Aorta (tissue), 5 donors: ENCODE measurements around the gene FAM216A. TPM values are rescaled to one million over a fixed set of nuclear protein-coding genes. Genes with fewer than 3 reads are reported as not detected.
"Not testable (repeated sequence)": the region's sequence is repeated elsewhere in the genome, so short reads cannot be mapped to it uniquely, and the experiment has no call there.

Source experiments
- ATAC-seq: fragments of 200-7000 bp; cut with Tn5 transposase; one replicate; pipeline ENCODE4 v1.9.1; 2022; ENCODE audit warnings: moderate library complexity; ENCODE audit not compliant: low FRiP score
- DNase-seq, 2 donors: peaks; one replicate each; pipeline ENCODE4 v3.0.0-alpha.2; 2020
- H3K27ac ChIP-seq, 2 donors: one replicate each; pipeline ENCODE4 v1.5.1; 2013; ENCODE audit warnings: low read length in 2 of 2, mild to moderate bottlenecking in 2 of 2, moderate library complexity in 2 of 2, control low read depth in 1 of 2, inconsistent platforms in 1 of 2, low read depth in 1 of 2
- H3K27me3 ChIP-seq, 2 donors: one replicate each; pipeline ENCODE4 v1.6.1; 2013; ENCODE audit warnings: control low read depth in 1 of 2, low read length in 1 of 2, mild to moderate bottlenecking in 1 of 2, moderate library complexity in 1 of 2; ENCODE audit not compliant: insufficient read depth in 2 of 2, control insufficient read depth in 1 of 2
- H3K36me3 ChIP-seq, 2 donors: one replicate each; pipeline ENCODE4 v1.6.1; 2013; ENCODE audit warnings: control low read depth in 1 of 2, low read length in 1 of 2, mild to moderate bottlenecking in 1 of 2; ENCODE audit not compliant: insufficient read depth in 2 of 2, control insufficient read depth in 1 of 2
- H3K4me1 ChIP-seq, 2 donors: one replicate each; pipeline ENCODE4 v1.6.1; 2013; ENCODE audit warnings: low read length in 2 of 2, control low read depth in 1 of 2, mild to moderate bottlenecking in 1 of 2, moderate library complexity in 1 of 2; ENCODE audit not compliant: insufficient read depth in 2 of 2, control insufficient read depth in 1 of 2
- H3K4me3 ChIP-seq, 2 donors: one replicate each; pipeline ENCODE4 v1.5.1; 2013; ENCODE audit warnings: low read length in 2 of 2, control low read depth in 1 of 2, mild to moderate bottlenecking in 1 of 2
- H3K9me3 ChIP-seq: one replicate; pipeline ENCODE4 v1.6.1; 2013; ENCODE audit warnings: mild to moderate bottlenecking, low read length; ENCODE audit not compliant: control insufficient read depth
- WGBS, 2 donors: extraction: QIAGEN DNeasy Blood & Tissue Kit; methylation state at CpG; one replicate each; pipeline ENCODE4 v1.1.7; 2013; 5-methylcytosine and 5-hydroxymethylcytosine counted together
- intact Hi-C, 2 donors: fragments of 100-400 bp; cut with DNase I; formaldehyde crosslinking; loops; one replicate each; pipeline versions ENCODE4 v1.14.2 to v1.15.0; 2022
- polyA plus RNA-seq, 2 donors: library from polyadenylated mRNA; stranded (reverse); fragments of 200-250 nt; gene quantifications; one replicate each; pipeline ENCODE4 v1.2.3, GENCODE V29; 2013
- total RNA-seq, 2 donors: library from RNA; stranded (reverse); fragmentation: NEBNext Ultra II Directional; extraction: Animal tissue kit (Norgen Biotek cat#: 25700); gene quantifications; one replicate each; pipeline ENCODE4 v1.2.1, GENCODE V29; 2021
- donor health status: healthy with polysubstance abuse.
- donor health status: Bipolar disorder and iron deficiency.
- donor health status: DM: no; HTN: no; CAD: no.
- donor health status: DM: no; HTN: no; CAD: no.
- donor health status: DM: yes; HTN: yes; CAD: no.

The FAM216A gene
- total and polyA plus RNA-seq, 4 donors, result 6.6 to 11.9 (median 7.6) TPM

DNA sequence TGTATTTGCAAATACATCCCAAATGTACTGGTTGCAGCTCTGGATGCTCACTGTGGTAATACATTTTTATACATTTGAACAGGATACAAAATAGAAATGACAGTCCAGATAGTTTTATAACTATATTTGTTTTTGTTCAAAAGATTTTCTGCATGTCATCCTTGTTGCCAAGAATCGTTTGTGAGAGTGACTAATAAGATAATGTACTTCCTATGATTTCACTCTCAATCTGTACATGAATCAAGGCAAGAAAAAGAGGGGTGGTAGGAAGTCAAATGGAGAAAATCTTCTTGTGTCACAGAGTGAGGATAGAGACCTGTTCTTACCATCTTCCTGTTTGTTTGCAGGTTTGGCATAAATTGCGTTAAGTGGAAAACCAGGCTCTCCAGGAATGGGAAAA lies 32.4 kb upstream of the FAM216A start:
- peaks cover 1 to 7% of the 10 kb centered on the region in 2 donors for H3K36me3 ChIP-seq

DNA sequence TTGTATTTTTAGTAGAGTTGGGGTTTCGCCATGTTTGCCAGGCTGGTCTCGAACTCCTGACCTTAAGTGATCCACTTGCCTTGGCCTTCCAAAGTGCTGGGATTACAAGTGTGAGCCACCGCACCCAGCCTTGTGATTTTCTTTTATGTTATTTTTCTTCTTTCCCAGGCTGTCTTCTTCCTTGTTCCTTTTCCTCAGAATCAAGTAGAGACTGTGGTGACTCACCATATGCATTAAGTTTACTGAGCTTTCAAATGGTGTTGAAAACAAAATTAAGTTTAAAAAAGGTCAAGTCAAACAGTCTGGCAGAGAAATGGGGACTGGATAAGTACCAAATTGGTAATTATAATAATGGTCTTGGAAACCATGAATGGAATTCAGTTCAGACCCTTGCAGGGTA lies 24.2 kb upstream of the FAM216A start:
- Histone ChIP-seq H3K27me3 (no peaks in the 10 kb centered on the region), H3K4me3 (no peak overlapping the region), H3K27ac (no peak overlapping the region), H3K36me3 (no peaks in the 10 kb centered on the region), H3K9me3 (no peaks in the 10 kb centered on the region), H3K4me1 (no peaks in the 10 kb centered on the region)
- no peak for DNase-seq
- WGBS, 2 donors, result 94 to 96% methylated on average over 3 of the region's 3 CpGs
- intact Hi-C loops, result no loop called here
- ATAC-seq, result no peak

More for the DNA sequence above, 32.4 kb upstream of the FAM216A start:
- Histone ChIP-seq H3K4me1 (no peaks in the 10 kb centered on the region), H3K27me3 (no peaks in the 10 kb centered on the region), H3K4me3 (no peak overlapping the region), H3K27ac (no peak overlapping the region), H3K9me3 (no peaks in the 10 kb centered on the region)
- 58 to 60% methylated on average over 2 of the region's 2 CpGs for WGBS, 2 donors
- ATAC-seq, result no peak
- DNase-seq, result no peak
- intact Hi-C loops, result no loop called here

DNA sequence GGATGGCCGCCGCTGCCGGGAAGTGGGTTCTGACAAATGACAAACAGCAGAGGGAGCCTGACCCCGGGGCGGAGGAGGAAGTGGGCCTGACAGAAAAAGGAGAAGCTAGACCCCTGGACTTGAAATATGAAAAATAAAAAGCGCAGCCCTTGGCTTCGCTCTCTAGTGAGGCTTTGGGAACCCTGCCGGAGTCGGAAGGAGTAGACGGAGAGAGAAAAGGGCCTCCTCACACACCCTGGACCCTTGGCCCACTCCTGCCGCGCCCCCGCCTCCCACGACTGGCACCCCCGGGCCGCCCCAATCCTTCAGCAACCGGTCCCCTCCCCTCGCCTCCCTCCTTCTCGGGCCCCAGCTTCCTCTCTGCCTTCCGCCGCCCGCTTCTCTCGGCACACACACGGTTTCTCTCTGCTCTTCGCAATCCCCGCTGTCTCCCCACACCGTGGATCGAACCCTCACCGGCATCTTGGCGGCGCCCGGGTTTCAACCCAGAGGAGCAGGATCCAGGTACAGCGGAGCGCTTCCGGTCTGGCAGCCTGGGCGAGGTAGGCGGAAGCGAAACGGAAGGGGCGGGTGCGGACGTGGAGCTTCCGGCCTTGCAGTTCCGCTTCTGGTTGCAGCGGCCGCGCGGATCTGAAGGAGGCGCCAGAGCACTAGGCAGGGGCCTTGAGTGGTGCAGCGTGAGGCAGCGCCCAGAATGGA lies 18.7 kb upstream of the FAM216A start, which contains the start of gene ARPC3:
ARPC3 (minus strand) TSS at position 539 of the 699 bp plus-strand sequence; CDS start at position 462, 77 bp downstream.
- ATAC-seq, result peak; percentile 100
- no peaks in the 10 kb centered on the region for H3K9me3 ChIP-seq
- peaks cover 0 to 2% of the 10 kb centered on the region in 2 donors for H3K36me3 ChIP-seq
- peak; percentile 97 to 98 for DNase-seq
- intact Hi-C loops, result loop anchor here (1.0 to 10.0 kb wide), 4 partner anchors 151 to 437 kb away; no protein-coding TSS in a partner anchor
- no peaks in the 10 kb centered on the region for H3K27me3 ChIP-seq
- peak within 1 kb of the TSS; percentile 45 to 95 for H3K4me3 ChIP-seq
- no peaks in the 10 kb centered on the region for H3K4me1 ChIP-seq
- peak within 1 kb of the TSS; percentile 33 to 76 for H3K27ac ChIP-seq
- 1% methylated on average over 48 to 51 of the region's 51 CpGs for WGBS, 2 donors

DNA sequence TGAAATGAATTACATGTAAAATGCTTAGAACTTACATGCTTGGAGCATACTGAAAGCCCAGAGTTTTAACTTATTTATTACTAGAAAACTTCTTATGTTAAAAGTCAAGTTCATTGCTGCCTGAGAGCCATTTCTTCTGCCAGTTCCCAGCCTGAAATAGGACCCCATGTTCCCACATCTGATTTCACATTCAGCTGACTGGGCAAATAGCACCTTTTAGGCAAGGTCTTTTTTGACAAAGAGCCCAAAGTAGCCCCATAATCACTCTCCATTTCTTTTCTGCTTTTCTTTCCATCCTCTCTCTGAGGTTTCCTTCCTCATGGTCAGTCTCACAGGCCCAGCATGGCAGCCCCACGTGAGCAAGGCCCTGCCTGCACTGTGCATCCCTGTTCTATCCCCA lies 17.4 kb upstream of the FAM216A start:
- 65 to 69% methylated on average over 1 of the region's 1 CpG for WGBS, 2 donors
- ATAC-seq, result no peak
- intact Hi-C loops, result loop anchor here (5.0 to 10.0 kb wide), 3 partner anchors 151 to 436 kb away; no protein-coding TSS in a partner anchor
- Histone ChIP-seq H3K9me3 (no peaks in the 10 kb centered on the region), H3K4me3 (no peak overlapping the region), H3K36me3 (peaks cover 0 to 2% of the 10 kb centered on the region in 2 donors), H3K27ac (no peak overlapping the region), H3K27me3 (no peaks in the 10 kb centered on the region), H3K4me1 (no peaks in the 10 kb centered on the region)
- DNase-seq, result no peak

DNA sequence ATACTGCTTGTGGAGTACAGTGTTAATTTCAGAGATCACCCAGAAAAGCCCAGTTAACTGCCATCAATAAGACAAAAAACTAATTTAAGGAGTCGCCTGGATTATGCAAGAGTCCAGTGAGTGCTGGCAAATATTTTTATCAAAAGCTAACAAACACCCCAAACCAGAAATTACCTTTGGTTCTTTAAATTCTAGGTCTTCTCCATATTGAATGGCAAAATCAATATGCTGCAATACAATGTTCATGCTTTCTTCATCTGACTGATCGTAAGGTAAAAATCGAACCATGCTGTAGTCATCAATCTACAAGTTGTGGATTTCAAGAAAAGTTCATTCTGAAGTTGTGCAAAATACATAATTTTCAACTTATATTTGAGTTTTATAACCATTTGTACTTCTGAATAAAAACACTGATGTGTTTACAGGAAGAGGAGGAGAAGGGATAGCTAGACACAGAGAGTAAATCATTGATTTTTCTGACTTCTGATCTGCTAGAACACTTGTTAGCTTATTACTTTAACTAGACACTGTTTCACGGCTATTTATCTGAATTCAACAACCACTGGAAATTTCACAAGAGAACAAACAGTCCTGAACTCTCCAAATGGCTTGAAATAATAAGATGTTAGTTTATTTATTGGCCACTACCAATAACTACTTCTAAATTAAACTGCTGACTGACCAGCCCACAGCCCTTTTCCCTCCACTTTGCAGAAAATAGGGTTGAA lies 14.9 kb upstream of the FAM216A start:
- Histone ChIP-seq H3K36me3 (peaks cover under 1 to 2% of the 10 kb centered on the region in 2 donors), H3K4me3 (no peak overlapping the region), H3K4me1 (no peaks in the 10 kb centered on the region), H3K9me3 (no peaks in the 10 kb centered on the region), H3K27me3 (no peaks in the 10 kb centered on the region), H3K27ac (no peak overlapping the region)
- intact Hi-C loops, result loop anchor here (5.0 to 10.0 kb wide), 3 partner anchors 149 to 434 kb away; no protein-coding TSS in a partner anchor
- DNase-seq, result no peak
- no peak for ATAC-seq
- 92 to 95% methylated on average over 4 of the region's 4 CpGs for WGBS, 2 donors

DNA sequence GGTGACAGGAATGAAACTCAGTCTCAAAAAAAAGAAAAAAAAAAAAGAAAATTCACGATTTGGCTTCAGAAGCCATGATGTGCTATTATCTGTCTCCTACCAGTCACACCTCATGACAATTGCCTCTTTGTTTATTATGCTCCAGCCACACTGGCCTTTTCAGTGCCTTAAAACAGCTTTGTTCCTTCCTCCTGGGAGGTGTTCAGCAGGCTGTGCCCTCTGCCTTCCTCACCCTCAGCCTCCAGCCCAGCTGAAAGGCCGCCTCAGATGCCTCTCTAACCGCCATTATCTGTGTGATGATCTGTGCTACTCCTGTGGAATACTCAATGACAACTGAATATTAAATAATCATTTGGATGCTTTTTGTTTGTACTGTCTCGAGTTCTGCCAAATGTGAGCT lies 9.9 kb upstream of the FAM216A start:
- ATAC-seq, result no peak
- intact Hi-C loops, result loop anchor here in 1 of 2 donors (10.0 kb wide), 1 partner anchor 426 kb away; no protein-coding TSS in a partner anchor
- Histone ChIP-seq H3K27ac (no peak overlapping the region), H3K4me3 (no peak overlapping the region), H3K4me1 (no peaks in the 10 kb centered on the region), H3K27me3 (no peaks in the 10 kb centered on the region), H3K9me3 (no peaks in the 10 kb centered on the region), H3K36me3 (peaks cover 2 to 6% of the 10 kb centered on the region in 2 donors)
- DNase-seq, result no peak
- WGBS, 2 donors, result 83 to 93% methylated on average over 4 of the region's 4 CpGs

DNA sequence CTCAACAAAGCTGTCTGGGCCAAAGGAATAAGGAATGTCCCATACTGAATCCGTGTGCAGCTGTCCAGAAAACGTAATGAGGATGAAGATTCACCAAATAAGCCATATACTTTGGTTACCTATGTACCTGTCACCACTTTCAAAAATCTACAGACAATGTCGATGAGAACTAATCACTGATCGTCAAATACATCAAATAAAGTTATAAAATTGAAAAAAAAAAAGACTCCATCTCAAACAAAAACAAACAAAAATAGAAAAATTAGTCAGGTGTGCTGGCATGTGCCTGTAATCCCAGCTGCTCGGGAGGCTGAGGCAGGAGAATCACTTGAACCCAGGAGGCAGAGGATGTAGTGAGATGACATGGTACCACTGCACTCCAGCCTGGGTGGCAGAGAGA lies 7.5 kb upstream of the FAM216A start:
- not testable (repeated sequence) for H3K27ac ChIP-seq, H3K4me3 ChIP-seq, DNase-seq, H3K36me3 ChIP-seq, ATAC-seq, H3K9me3 ChIP-seq, H3K27me3 ChIP-seq, H3K4me1 ChIP-seq
- intact Hi-C loops, result loop anchor here in 1 of 2 donors (5.0 kb wide), 1 partner anchor 136 kb away; no protein-coding TSS in a partner anchor
- WGBS, 2 donors, result 79 to 82% methylated on average over 5 of the region's 5 CpGs

DNA sequence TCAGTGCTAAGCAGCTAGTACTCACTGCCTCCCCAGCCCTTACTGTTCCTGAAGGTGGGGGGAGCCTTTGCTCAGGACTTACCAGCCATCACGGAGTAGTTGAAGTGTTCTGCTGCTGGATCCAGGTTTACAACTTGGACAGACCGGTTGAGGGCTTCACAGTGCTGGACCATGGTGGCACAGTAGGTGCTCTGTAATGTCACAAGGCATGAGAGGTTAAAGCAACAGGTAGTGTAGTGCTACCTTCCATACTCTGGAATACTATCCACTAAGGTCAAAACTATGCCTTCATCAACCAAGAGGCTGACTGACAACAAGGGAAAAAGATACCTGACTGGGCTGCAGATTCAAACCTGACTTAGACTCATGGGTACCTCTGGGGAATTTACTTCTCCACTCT lies 3.6 kb upstream of the FAM216A start:
- H3K36me3 ChIP-seq, result peaks cover 0 to 4% of the 10 kb centered on the region in 2 donors
- peak overlapping the region in 1 of 2 donors; percentile 6 for H3K27ac ChIP-seq
- no peak for DNase-seq
- H3K9me3 ChIP-seq, result no peaks in the 10 kb centered on the region
- H3K4me3 ChIP-seq, result no peak overlapping the region
- 82 to 93% methylated on average over 2 of the region's 2 CpGs for WGBS, 2 donors
- no peaks in the 10 kb centered on the region for H3K4me1 ChIP-seq
- no peaks in the 10 kb centered on the region for H3K27me3 ChIP-seq
- intact Hi-C loops, result loop anchor here (5.0 kb wide), 2 partner anchors 37 to 137 kb away; partner anchors contain the start of genes RAD9B (in 1 of the 2) and VPS29 (in 1 of the 2)
- ATAC-seq, result no peak
